Dedifferentiated amniotic fluid mesenchymal stem cell (primary cell): ENCODE results near the gene SAPCD1.

Source experiments
- DNase-seq: peaks from one replicate; pipeline ENCODE4 v3.0.0-alpha.2; 2016; ENCODE audit errors: extremely low spot score

The SAPCD1 gene

DNA sequence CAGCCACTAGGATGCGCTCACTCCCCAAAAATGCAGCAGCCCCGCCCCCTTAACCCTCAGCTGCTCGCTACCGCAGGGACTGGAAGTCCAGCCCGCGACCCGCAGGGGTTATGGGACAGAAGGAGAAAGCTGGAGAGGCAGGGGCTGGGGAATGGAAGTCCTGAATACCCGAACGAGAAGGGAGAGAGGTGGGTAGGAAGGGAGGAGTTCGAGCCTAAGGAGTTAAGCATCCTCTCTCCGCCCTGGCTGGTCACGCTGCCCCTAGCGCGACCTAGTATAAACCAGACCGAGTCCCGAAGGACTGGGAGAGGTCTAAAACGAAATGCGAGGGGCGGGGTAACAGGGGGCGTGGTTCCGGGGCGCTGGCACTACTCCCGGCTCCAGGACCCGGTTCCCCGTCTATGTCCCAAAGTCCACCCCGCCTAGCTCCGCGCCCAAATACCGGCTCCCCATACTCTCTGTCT, 32.9 kb upstream of the SAPCD1 start:
- peak; percentile 84 for DNase-seq

DNA sequence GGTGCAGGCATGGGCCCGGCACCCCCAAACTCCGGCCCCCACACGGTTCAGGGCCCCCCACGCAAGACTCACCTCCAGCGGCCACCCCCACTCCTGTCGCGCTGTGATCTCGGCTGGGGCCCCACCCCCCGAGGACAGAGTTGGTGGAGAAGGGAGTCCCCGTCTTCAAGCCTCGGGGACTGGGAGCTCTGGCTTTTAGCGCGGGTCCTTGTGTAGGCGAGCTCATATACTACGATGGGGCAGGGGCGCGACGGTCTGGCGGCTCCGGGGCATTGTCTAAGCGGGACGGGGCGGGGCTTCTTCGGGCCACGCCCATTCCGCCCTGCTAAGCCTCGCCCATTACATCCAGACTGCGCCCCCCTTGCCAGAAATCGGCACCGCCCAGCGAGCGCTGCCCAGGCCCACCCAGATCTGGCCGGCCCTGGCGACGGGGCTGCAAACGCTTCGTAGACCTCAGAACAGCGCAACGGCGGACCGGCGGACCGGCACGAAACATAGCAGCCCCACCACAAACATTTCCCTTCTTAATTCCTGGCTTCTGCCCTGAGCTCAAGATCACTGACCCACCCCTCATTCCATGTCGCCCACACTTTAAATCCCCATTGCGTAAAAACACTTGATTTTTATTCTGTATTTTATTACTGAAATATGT, 32.4 kb upstream of the SAPCD1 start:
- peak; percentile 78 for DNase-seq

DNA sequence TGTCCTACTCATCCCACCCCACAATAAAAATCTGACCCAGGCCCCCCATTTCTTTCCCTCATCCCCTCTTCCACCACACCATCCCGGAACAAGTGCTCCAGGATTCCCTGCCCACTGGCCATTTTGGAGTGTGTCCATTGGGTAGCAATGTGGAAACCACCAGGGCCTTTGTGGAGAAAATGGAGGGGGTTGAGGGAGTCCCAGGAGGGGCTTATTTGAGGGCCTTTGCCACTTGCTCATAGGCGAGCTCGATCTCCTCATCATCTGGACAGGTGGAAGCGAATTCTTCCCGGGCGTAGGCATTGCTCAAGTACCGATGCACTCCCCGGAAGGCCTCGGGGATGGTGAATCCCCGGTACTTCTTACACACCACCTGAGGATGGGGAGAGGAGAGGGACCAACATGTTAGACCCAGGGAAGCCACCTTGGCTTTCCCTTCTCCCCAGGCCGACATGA, 31.8 kb upstream of the SAPCD1 start:
- no peak for DNase-seq

DNA sequence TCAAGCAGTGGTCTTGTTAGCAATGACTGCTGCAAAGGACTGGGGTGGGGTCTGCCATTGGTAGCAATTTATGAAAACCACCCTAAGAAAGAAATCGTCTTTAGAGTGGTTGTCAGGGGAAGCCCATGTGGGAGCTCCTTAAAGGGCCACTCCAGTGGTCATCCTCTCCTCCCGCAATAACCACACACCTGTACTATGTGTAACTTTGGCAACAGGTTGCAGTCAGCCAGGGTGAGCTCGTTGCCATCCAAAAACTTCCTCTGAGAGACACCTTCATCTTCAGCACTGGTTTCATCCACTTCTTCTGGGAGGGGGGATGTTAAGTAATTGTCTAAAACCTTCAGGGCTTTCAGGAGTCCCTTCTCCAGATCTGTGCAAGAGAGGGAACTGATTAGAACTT, 30.4 kb upstream of the SAPCD1 start:
- no peak for DNase-seq

DNA sequence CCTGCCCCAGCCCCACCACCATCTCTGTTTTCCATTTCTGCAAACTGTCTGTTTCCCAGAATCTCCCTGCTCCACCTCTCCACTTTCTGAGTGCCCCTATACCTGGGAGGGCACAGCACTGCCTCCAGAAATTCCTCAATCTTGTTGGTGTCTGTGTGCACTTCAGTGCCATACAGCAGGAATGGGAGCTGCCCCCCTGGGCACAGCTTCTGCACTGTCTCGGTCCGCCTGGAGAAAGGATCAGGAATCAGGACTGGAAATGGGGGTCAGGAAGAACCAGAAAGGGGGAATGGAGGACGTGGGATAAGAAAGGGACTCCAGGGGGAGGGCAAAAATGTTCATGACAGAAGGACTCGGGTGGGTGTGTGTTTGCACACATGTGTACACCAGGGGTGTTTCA, 28.7 kb upstream of the SAPCD1 start:
- DNase-seq, result no peak

DNA sequence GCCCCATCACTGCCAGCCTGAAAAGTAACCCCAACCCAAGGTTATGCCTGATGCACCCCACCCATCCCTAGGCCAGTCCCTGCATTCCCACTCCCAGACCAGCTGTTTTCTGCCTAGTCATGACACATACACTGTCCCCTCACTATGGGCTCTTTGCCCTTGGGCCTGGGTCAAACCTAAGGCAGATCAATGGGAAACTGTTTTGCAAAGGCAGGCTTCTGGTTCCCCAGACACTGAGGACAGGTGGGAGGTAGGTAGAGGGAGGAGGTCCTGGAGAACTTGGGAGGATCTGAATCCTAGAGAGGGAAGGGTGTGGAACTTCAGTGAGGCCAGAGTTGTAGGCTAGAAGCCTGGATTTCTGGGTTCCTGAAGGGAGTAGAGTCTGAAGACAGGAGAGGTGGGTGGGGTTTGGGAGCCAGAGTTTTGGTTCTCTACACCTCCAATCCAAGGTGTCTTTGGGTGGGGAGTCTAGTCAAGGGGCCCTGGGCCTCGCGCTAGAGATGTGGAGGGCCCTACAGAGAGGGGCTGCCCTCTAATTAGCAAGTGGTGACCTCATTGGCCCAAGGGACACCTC, 28.1 kb upstream of the SAPCD1 start:
- DNase-seq, result no peak

DNA sequence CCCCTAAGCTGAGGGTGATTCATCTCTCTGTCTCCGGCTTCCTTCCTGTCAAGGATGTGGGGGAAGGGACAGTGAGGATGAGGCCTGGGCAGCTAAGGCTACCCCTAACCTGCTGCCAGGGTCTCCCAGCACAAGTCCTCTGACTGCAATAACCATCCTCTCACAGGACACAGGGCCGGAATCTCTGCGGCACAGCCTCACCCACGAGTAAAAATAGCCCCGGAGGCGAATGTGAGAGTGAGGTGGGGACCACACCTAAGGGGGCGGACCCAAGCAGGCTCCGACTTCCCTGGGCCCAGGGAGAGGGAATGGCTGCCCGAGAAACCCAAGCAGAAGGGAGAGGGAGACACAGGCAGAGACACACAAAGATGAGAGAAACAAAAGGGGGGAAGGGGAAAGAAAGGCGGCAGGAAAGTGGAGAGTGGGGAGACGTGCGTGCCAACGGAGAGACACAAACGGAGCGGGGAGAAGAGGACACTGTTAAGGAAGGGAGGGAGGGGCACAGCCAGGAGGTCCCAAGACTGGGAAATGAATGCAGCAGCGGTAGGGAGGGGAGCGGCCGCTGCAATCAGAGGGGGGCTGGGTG, 27.5 kb upstream of the SAPCD1 start:
- no peak for DNase-seq

DNA sequence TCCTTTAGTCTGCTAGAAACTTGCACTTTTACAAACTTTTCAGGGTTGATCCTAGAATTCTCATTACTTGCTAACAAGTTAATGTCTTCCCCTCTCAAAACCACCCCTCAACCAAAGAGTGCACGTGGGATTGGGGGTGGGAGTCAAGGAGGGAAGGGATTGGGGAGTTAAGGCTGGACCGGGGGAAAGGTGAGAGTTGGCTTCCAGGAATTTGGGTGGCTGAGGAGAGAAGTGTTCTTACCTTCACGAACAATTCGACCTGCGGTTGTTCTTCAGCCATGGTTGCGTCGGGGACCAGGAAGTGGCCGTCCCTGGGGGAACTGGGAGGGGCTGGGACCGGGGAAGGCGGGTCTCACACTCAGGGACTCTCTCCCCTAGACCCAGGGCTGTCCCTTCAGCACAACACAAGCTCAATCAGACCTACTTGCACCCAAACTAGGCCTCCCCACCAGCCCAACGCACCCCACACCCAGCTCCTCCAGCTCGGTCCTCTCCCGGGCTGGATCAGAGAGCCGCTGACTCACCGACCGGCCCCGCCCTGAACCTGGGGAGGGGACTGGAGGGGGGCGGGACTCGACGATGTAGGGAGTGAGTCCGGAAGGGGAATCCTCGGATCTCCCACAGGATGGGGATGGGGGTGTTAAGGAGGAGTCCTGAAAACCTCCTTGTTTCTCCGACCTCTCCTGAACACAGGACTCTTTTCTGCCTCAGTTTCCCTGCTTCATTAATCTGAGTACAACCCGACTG, 26.3 kb upstream of the SAPCD1 start, which contains the start of gene CLIC1:
Gene CLIC1 (minus strand): TSS at position 510 of the 747 bp plus-strand sequence. CDS start 230 bp downstream, at position 280.
- peak; percentile 66 for DNase-seq

DNA sequence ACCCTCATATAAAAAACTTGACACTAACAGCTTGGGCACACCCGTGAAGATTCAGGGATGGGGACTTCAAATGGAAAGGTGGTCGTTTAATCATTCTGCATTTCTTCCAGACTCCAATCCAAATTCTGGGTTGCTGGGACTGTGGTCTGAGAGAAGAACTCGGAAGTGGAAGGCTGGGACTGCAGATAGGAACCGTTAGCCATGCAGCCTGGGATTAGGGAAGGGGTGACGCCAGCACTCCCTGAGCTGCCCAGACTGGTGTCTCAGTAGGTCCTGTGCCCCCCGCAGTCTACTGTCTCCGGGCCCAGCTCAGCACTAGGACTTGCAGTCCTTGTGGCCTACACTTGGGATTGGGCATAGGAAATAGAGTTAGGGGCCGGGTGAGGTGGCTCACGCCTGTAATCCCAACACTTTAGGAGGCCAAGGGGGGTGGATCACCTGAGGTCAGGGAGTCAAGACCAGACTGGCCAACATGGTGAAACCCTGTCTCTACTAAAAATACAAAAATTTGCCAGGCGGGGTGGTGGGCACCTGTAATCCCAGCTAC, 25.6 kb upstream of the SAPCD1 start:
- DNase-seq, result no peak

DNA sequence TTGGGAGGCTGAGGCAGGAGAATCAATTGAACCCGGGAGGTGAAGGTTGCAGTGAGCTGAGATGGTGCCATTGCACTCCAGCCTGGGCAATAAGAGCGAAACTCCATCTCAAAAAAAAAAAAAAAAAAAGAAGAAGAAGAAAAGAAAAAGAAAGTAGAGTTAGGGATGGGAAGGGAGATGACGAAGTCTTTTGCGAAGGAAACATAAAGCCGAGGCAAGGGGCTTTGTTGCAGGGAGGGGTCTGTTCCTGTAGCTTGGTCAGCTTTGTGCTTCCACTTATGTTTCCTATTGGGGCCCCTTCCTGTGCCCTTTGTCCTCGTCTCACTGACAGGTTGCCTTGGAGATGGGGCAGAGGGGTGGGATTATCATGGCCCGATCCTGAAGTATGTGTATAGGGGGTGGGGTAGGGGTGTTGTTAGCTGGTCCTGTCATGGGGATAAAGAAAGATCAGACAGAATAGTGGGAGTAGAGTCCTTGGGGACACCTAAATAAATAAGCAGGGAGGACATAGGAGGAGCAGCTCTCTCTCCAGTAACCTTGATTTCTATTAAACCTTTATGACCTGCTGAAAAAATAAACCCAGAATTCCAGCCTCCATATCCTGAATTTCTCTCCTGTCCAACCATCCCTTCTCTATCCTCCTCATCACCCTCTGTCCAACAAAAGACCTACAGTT, 25.0 kb upstream of the SAPCD1 start:
- no peak for DNase-seq

DNA sequence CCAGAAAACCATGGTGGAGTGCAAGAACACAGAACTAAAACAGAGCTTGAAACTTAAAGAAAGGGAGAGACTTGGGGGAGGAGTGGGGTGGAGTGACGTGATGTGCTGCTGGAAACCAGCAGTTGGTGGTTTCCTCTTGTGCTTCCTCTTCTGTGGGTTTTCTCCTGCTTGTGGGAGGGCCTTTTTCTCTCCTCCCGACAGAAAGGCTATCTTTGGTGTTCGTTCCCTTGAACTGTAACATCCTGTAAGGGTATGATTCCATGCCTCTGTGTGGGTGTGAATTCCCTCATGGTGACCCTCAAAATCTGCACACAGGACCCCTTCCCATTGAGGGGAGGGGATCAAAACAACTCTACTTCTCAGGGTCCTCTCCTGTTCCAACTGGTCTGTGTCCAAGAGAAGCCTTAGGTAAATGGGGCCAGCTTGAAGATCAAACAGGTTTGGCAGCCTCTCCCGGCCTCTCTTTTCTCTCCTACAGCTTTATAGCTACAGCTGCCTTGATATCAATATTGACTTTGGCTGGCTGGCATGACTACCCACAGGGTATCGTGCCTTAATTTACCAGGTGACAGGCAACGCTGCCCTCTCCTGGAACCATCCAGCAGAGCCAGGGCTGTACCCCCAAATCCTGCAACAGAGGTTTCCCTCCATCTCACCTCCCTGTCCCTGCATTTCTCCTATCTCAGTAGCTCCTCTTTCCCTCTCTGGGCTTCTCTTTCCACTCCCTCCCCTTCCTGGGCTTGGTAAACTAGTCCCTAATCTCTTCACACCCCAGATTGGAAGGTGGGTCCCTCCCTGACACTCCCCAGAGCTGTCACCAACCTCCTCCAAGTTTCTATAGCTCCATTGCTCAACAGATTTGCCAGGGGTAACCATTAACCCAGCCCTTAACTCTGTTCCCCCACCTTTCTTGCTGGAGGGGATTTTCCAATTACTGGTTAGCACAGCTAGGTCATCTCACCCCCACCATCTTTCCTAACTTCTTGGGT, 24.2 kb upstream of the SAPCD1 start:
- peak; percentile 41 for DNase-seq

DNA sequence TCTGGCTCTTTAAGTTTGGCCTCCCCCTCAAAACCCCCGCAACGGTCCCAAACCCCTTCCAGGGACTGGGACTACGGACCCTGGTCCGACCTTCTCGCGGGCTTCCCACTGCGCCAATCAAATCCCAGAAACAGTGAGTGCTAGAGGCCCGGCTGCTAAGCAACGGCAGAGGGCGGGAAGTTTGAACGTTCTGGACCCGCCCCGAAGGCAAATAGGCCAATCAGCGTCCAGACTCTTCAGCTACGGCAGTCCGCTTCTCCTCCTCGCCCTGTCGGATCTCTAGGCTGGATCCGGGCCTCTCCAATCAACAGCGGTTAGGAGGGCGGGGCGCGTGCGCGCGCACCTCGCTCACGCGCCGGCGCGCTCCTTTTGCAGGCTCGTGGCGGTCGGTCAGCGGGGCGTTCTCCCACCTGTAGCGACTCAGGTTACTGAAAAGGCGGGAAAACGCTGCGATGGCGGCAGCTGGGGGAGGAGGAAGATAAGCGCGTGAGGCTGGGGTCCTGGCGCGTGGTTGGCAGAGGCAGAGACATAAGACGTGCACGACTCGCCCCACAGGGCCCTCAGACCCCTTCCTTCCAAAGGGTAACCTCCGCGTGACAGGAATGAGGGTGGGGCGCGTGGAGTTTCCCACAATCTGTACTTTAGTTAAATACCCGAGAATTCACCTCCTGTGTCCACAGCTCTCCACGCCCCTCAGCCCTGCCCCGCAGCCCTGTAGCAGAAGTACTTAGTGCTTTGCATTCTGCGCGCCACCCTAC, 22.6 kb upstream of the SAPCD1 start, which contains the start of gene MSH5:
Gene MSH5 (plus strand): TSS at position 367 of the 758 bp plus-strand sequence. CDS start 462 bp downstream, outside the sequence.
- peak; percentile 99 for DNase-seq

DNA sequence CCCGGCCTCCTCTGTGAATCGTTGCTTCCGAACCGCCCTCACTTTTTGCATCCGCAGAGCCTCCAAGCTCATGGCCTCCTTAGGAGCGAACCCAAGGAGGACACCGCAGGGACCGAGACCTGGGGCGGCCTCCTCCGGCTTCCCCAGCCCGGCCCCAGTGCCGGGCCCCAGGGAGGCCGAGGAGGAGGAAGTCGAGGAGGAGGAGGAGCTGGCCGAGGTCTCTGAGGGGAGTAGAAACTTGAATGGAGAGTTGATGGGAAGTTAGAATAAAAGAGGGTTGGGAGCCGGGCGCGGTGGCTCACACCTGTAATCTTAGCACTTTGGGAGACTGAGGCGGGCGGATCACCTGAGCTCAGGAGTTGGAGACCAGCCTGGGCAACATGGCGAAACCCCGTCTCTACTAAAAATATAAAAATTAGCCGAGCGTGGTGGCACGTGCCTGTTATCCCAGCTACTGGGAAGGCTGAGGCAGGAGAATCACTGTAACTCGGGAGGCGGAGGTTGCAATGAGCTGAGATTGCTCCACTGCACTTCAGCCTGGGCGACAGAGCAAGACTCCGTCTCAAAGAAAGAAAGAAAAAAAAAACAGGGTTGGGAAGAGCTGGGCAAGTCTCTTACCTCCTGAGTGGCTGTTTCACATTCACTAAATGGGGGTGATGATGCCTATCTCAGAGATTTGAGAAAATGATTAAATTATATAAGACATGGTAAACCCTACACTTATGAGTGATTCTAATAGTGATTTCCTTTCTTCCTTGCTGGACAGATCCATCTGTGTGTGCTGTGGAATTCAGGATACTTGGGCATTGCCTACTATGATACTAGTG, 21.8 kb upstream of the SAPCD1 start:
- DNase-seq, result no peak

DNA sequence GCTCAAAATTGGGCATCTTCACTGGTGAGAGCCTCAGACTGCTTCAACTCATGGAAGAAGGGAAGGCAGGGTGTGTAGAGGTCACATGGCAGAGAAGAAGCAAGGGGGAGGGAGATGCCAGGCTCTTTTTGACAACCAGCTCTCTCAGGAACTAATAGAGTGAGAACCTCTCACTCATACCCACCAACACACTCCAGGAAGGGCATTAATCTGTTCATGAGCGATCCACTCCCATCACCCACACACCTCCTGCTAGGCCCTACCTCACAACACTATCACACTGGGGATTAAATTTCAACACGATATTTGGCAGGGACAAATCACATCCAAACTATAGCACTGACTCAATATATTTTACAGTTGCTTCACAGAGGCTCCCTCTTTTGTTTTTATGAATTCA, 20.6 kb upstream of the SAPCD1 start:
- no peak for DNase-seq

DNA sequence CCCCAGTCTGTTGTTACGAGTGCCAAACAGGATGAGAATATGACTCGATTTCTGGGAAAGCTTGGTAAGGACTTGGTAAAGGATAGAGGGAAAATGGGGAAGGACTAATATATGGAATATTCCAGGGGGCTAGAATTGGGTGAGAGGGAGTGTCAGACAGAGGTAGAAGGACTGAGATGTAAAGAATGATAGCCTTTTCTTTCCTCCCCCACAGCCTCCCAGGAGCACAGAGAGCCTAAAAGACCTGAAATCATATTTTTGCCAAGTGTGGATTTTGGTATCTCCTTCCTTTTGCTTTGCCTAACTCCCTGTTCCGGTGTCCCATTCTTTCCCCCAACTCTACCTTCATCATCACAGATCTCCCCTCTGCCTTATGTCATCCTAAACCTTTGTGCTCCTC, 19.6 kb upstream of the SAPCD1 start:
- no peak for DNase-seq

DNA sequence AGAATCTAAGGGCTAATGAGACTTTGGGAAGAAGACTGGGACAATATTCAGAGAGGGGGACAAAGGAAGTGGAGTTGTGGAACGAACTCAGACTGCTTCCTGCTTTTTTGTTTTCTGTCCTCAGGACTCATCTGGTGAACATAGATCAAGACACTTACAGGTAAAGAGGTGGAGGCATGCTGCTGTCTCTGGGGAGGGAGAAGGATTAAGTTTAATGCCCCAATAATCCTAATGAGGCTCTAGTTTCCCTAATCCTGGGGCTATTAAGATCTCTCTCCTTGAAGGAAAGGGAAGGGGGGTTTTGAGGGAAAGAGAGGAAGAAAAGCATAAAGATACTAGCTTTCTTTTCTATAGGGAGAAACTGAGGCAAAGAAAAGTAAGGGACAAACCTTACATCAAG, 18.0 kb upstream of the SAPCD1 start:
- no peak for DNase-seq

DNA sequence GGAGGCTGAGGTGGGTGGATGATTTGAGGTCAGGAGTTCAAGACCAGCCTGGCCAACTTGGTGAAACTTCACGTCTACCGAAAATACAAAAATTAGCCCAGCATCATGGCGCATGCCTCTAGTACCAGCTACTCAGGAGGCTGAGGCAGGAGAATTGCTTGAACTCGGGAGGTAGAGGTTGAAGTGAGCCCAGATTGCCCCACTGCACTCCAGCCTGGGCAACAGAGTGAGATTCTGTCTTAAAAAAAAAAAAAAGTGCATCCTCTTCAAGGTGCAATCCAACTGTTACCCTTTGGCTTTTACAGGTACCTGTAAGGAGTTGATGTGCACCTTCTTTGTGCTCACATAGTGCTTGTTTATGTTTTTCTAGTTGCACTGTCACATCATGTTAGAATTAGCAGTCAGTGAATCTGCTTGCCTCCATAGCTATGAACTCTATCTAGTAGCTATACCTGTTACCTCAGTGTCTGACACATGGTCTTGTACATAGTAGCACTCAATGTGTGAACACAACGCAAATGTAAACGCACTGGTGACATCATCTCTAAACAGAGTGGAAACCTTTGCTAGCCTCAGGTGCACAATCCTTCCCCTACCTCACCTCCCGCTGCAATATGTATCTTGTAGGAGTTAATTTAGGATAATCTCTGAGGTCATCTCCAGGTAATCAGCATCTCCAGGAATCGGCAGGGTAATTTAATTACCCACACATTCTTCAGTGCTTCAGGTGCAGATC, 13.0 kb upstream of the SAPCD1 start:
- DNase-seq, result no peak
